B cell (primary cell): ENCODE results near the gene TEX35.

Experiments
- CTCF ChIP-seq: fragments of 200-600 bp; IDR thresholded peaks from one replicate; pipeline ENCODE4 v1.8.0; 2022; ENCODE audit warnings: antibody characterized with exemption, mild to moderate bottlenecking
- EZH2 ChIP-seq: IDR thresholded peaks from 2 replicates; pipeline ENCODE4 v1.6.1; 2012; ENCODE audit warnings: borderline replicate concordance, low read depth, mild to moderate bottlenecking, moderate library complexity, low read length; ENCODE audit not compliant: insufficient read depth, poor library complexity, severe bottlenecking

- TF ChIP-seq CTCF, result no peak
- no peak for TF ChIP-seq EZH2
Measured at GRCh38 chr1:178564783-178565180, 51.9 kb downstream of the TEX35 start.
